SKM-1 treated with dmso at 0.1 percent for 144 hours (cell line): ENCODE measurements around the gene KRT9.

Source experiments
- DNase-seq: peaks from one replicate; lab custom pipeline; 2025; ENCODE audit not compliant: unreplicated experiment; lab: John Stamatoyannopoulos, UW

Gene KRT9

GRCh38 chr17:41530062-41531048 lies 41.5 kb downstream of the KRT9 start:
- DNase-seq: no peak

- DNase-seq: no peak
Observed at GRCh38 chr17:41529491-41529915, 42.4 kb downstream of the KRT9 start.

- no peak for DNase-seq
Observed at GRCh38 chr17:41528959-41529353, 42.9 kb downstream of the KRT9 start.

GRCh38 chr17:41527063-41528023 lies 44.5 kb downstream of the KRT9 start:
- no peak for DNase-seq

GRCh38 chr17:41524261-41524660 lies 47.6 kb downstream of the KRT9 start:
- no peak for DNase-seq

GRCh38 chr17:41523787-41524186 lies 48.1 kb downstream of the KRT9 start:
- no peak for DNase-seq

GRCh38 chr17:41523225-41523593 lies 48.6 kb downstream of the KRT9 start:
- DNase-seq: no peak

GRCh38 chr17:41522301-41523224 lies 49.3 kb downstream of the KRT9 start:
- no peak for DNase-seq

GRCh38 chr17:41521574-41522261 lies 50.1 kb downstream of the KRT9 start:
- no peak for DNase-seq

- DNase-seq: no peak
Observed at GRCh38 chr17:41520821-41521521, 50.9 kb downstream of the KRT9 start.

- no peak for DNase-seq
Observed at GRCh38 chr17:41519501-41520224, 52.2 kb downstream of the KRT9 start.

- no peak for DNase-seq
Observed at GRCh38 chr17:41518789-41519449, 52.9 kb downstream of the KRT9 start, which contains the start of gene KRT15. KRT15 (minus strand) TSS chr17:41518890; CDS start chr17:41518827, 63 bp downstream.

GRCh38 chr17:41518031-41518430 lies 53.8 kb downstream of the KRT9 start:
- no peak for DNase-seq

GRCh38 chr17:41516830-41517283 lies 55.0 kb downstream of the KRT9 start:
- no peak for DNase-seq

- DNase-seq: no peak
Observed at GRCh38 chr17:41516147-41516829, 55.6 kb downstream of the KRT9 start.
